GM21723 (cell line): ENCODE data around the gene DNAJC5.

Experiments
- ATAC-seq: cut with Tn5 transposase; IDR thresholded peaks from one replicate; pipeline ENCODE4 v1.9.1; 2021; ENCODE audit warnings: mild to moderate bottlenecking, moderate library complexity; ENCODE audit not compliant: unreplicated experiment

Gene DNAJC5

GRCh38 chr20:63978319-63979228, 83.6 kb downstream of the DNAJC5 start:
- ATAC-seq, result peak; percentile 36

- no peak for ATAC-seq
These were observed 84.3 kb downstream of the DNAJC5 start for GRCh38 chr20:63979229-63979556.

GRCh38 chr20:63979557-63980316, 84.8 kb downstream of the DNAJC5 start, which contains the start of gene SAMD10:
SAMD10 (minus strand) TSS chr20:63979642; CDS start chr20:63979467, 175 bp downstream.
- peak; percentile 37 for ATAC-seq

- peak; percentile 6 for ATAC-seq
These were observed 85.4 kb downstream of the DNAJC5 start for GRCh38 chr20:63980317-63980805.

- ATAC-seq, result peak; percentile 50
These were observed 86.1 kb downstream of the DNAJC5 start, which contains the start of gene PRPF6 for GRCh38 chr20:63980806-63981728. PRPF6 (plus strand) TSS chr20:63981132; CDS start chr20:63981246, 114 bp downstream.

- ATAC-seq, result no peak
These were observed 88.0 kb downstream of the DNAJC5 start for GRCh38 chr20:63982937-63983336.
